ENCODE results near the gene ZFP62.

Gene ZFP62

DNA sequence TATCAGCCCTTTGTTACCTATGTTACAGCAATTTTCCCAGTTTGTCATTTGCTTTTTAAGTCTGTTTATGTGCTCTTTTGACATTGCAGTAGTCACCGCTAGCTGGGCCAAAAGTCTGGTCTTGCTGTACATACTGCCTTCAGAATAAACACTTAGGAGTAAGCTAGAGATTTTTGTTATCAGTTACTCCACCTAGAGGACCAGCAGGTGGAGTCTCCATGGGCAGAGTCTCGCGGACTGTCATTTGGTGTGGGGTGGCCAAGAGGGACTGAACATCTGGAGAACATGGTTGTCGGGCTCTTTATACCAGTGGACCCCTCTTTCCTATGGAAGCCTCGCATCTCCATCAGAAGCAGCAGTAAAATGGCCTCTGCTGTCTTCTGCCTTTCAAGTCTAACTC lies 47.7 kb downstream of the ZFP62 start:
- DNase-seq: no peak

- DNase-seq: no peak
These were observed 49.4 kb downstream of the ZFP62 start for GRCh38 chr5:180811623-180812124.

DNA sequence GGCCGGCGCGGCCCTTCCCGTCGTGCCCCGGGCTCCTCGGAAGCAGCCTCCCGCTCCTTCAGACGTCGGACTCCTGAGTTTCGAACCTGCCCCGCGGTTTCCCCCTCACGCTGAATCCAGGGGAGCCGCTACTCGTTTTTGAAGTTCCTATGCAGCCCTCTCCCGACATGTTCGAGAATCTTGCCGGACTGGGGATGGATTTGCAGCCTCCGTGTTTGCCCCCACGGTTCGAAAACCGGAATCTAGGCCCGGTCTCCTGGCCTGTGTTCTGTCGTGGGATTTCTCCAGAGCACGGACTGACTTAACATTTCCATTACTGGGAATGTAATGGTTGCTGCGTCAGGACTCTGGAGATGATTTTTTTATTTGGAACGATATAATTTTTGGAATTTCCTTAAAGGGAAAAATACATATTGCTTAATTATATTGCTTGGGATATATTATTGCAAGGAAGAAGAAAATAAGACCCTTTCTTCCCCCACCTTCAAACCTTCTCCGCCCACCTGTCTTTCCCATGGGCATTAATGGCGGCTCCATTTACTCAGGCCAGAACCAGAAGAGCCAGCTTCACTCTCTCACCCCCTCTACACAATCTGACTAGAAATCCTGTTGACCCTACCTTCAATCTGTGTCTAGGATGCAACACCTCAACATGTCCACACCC lies 50.0 kb downstream of the ZFP62 start:
- DNase-seq: peak in 26 of 58 donors; percentile 34 to 83 (median 68)

DNA sequence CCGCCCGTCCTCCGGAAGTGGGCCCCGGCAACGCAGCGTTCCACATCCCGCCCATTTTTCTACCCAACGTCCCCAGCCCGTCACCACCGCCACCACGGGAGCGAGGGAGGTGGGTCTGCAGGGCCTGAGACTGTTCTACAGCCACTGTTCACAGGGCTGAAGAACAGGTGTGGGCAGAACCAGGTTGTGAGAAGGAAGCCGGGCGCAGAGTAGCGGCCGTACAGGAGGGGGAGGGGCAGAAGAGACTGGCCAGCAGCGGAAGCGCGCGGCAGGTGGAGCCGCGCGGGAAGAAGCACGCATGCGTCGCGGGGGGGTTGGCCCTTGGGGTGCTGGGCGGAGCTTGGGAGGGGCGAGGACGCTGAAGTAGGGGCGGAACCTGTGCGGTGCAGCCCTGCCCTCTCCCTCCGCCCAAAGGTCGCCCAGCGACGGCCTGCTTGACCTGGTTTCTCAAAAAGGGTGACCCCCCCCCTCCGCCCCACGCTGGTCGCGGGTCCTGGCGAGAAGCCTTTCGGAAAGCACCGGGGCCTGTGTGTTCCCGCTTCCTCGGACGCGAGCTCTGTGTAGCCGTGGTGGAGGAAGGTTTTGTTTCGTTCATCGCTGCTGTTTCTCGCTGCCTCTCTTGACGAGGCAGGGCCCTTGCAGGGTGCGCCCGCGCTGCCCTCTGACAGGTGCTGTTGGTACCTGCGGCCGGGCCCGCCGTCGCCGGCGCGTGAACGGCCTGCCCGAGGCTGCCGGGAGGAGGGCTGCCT lies 50.7 kb downstream of the ZFP62 start:
- peak; percentile 77 to 100 (median 95) for DNase-seq

DNA sequence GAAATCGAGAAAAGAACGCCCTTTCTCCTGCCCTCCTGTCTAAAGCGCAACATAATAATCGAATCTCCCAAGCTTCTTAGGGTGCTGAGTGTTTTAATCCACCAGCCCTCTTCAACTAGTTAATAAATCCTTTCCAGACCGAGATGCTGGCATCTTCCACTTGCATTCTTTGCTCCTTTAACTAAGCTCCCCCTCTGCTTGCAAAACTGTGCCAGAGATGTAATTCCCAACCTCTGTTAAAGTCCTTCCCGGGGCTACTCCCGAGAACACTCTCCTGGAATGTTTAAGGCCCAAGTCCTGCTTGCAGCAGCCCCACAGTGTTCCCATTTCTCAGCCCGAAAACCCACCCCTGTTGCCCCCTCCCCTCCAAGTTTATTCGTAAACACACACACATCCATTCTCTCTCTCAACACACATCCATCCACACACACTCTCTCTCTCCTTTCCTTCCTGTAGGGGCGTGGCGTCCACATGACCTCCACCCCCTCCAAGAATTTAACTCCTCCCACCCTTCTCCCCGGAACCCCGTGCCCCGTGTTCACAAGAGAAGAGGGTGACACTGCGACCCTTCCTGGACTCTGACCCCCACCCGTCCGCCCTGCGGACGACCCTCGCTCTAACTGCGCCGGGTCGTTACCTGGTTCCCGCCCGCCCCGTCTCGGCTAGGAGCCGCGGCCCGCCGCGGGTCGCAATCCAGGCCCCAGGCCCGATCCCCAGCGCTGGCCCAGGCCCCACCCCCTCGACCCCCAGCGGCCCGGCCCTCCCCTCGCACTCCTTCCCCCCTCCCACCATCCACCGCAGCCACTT lies 51.5 kb downstream of the ZFP62 start:
- peak; percentile 41 to 97 (median 85) for DNase-seq

DNA sequence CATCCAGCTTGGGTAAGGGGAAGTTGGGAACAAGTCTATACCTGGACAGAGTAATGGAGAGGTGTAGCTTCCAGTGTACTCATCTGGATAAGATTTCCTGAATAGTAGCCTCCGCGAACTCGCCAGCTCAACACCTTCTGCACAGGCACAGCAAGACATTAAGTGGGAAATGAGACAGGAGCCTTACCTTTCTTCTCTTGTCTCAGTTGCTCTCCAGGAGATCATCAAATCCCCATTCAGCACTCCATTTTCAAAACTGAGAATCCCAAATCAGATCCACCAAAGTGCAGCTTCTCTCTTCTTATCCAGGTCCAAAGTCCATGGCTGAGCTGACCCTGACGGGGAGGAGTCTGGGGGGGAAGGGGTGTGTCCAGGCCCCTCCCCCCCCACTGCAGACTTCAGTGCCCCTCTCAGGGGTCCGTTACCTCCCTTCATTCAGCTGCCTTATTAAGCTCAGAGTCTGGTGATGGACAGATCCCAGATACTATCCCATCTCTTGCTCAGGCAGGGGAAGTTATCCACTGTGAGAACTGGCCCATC lies 52.5 kb downstream of the ZFP62 start:
- no peak for DNase-seq

GRCh38 chr5:180807654-180808414 lies 53.2 kb downstream of the ZFP62 start:
- no peak for DNase-seq

DNA sequence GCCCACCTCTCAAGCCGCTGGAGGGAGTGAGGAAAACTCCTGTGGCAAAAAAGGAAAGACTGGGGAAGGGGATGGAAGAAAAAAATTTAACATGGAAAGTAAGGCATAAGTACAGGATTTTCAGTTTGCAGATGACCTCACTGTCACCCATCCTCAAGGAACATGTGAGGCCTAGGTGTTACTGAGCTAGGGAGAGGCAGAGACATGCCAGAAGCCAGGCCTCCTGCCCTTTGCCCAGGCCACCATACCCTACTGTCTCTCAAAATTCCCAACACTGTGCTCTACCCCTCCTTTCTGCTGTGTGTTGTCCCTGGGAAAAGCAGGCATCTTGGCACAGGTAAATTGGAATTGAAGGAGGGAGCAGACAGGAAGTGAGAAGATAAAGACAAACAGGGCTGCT lies 54.0 kb downstream of the ZFP62 start:
- DNase-seq: no peak

DNA sequence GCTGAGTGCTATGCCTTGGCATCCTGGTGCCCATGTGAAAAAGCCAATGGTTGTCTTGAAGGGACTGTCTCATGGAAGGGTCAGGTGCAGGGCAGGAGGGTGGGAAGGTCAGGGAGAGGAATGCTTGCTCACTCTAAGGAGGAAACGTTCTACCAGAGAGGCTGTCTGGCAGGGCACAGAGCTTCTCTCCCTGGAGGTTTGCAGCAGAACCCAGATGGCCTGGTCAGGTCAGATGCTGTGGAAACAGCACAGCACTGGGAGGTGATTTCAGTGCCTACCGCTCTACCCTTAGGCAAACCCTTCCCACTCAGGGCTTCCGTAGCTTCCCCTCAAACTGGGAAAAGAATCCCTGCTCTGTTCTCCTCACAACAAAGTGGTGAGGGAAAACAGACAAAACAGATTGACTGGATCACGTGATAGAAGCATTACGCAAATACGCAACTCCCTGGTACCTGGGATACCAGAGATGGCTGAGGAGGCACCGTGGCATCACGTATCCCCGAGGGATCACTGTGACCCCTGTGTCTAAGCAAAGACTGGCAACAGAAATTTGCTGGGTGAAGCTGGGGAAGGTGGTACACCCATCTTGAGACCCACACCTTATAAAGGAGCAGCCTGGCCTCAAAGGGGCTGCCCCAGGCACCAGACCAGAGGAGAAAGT lies 54.6 kb downstream of the ZFP62 start:
- DNase-seq: peak in 1 of 58 donors; percentile 27

GRCh38 chr5:180804129-180804618 lies 56.9 kb downstream of the ZFP62 start:
- no peak for DNase-seq

GRCh38 chr5:180803181-180804128 lies 57.6 kb downstream of the ZFP62 start:
- peak in 36 of 58 donors; percentile 11 to 59 (median 29) for DNase-seq

- DNase-seq: peak in 42 of 58 donors; percentile 19 to 77 (median 54)
These were observed 58.5 kb downstream of the ZFP62 start, which contains the start of gene MGAT1 for GRCh38 chr5:180802325-180803180. Gene MGAT1 (minus strand): TSS chr5:180802806. CDS start chr5:180792971, 9,835 bp downstream.

- DNase-seq: no peak
These were observed 59.3 kb downstream of the ZFP62 start for GRCh38 chr5:180801596-180802324.

GRCh38 chr5:180799902-180800801 lies 60.9 kb downstream of the ZFP62 start:
- DNase-seq: no peak

DNA sequence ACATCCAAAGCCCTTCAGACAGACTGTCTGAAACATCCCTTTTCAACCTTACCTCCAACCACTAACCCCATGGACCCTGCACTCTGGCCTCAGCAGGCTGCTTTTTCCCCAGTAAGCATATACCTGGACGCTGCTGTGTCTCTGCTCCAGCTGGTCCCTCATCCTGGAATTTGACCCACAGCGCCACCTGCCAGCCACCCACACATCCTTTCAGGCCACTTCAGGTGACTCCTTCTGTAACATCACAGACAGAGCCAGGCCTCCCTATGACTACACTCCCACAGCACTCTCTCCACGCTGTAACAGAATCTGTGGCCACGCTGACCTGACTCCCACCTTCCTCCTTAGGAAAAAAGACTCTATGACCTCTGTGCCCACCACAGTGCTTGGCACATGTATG lies 61.9 kb downstream of the ZFP62 start:
- DNase-seq: no peak

DNA sequence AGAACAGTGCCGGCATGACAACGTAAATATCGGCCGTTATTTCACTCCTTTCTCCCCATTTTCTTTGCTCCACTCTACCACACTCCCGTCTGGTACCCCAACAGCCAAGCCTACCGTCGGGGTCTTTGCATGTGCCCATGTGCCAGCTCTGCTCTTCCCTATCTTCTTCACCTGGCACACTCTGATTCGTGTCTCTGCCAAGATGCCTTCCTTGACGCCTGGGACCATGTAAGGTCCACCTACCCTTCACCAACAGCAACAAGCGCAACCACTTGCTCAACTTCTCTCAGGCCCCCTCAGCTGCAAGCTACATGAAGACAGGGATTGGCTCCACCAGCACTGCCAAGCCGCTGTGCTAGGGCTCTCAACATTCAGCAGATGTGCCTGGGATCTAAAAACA lies 62.9 kb downstream of the ZFP62 start:
- no peak for DNase-seq
